K562 (cell line): ENCODE results near the gene SNW1. TPM values are rescaled to one million over a fixed set of nuclear protein-coding genes. Genes with fewer than 3 reads are reported as not detected.

Experiments used
- ARID4B ChIP-seq: sonication (generic); formaldehyde crosslinking; IDR thresholded peaks from 2 replicates; pipeline ENCODE4 v1.8.0; 2022; ENCODE audit warnings: mild to moderate bottlenecking, missing genetic modification reagents
- CBFA2T3 ChIP-seq: fragments of 450-650 bp; IDR thresholded peaks from 2 replicates; pipeline ENCODE4 v1.6.1; 2017
- ELF1 ChIP-seq: fragments of 200-800 bp; sonication (Bioruptor generic); IDR thresholded peaks from 2 replicates; pipeline ENCODE4 v1.6.1; 2016; ENCODE audit warnings: missing genetic modification characterization, missing compliant biosample characterization
- FOS ChIP-seq: IDR thresholded peaks from 3 replicates; pipeline ENCODE4 v1.6.1; 2011; ENCODE audit not compliant: insufficient read length; ENCODE audit errors: extremely low read depth
- GABPB1 ChIP-seq: sonication (generic); formaldehyde crosslinking; IDR thresholded peaks from 2 replicates; pipeline ENCODE4 v1.8.0; 2022; ENCODE audit warnings: mild to moderate bottlenecking, missing genetic modification reagents
- HMG20B ChIP-seq: fragments of 250-450 bp; sonication (Bioruptor Pico); IDR thresholded peaks from 2 replicates; pipeline ENCODE4 v1.5.0; 2021; ENCODE audit warnings: mild to moderate bottlenecking
- ILK ChIP-seq: fragments of 450-650 bp; IDR thresholded peaks from 2 replicates; pipeline ENCODE4 v1.6.1; 2016; ENCODE audit warnings: missing genetic modification characterization, low read depth, mild to moderate bottlenecking, missing compliant biosample characterization, moderate library complexity, borderline replicate concordance
- KDM4B ChIP-seq, 2 experiments: fragments of 450-650 bp in 1 of 2; sonication (generic) in 1 of 2; IDR thresholded peaks; 2 replicates each; pipeline ENCODE4 v1.6.1; 2016 to 2017; ENCODE audit warnings: borderline replicate concordance in 2 of 2, antibody characterized with exemption in 1 of 2, low read depth in 1 of 2, mild to moderate bottlenecking in 1 of 2
- POLR2G ChIP-seq: fragments of 200-400 bp; formaldehyde crosslinking; IDR thresholded peaks from 2 replicates; pipeline ENCODE4 v1.6.1; 2017; ENCODE audit warnings: low read depth, mild to moderate bottlenecking, antibody characterized with exemption, low read length, moderate library complexity
- RBFOX2 ChIP-seq: fragments of 200-400 bp; formaldehyde crosslinking; IDR thresholded peaks from 2 replicates; pipeline ENCODE4 v1.6.1; 2017; ENCODE audit warnings: low read depth, mild to moderate bottlenecking, low read length, moderate library complexity
- RBM15 ChIP-seq: fragments of 200-400 bp; formaldehyde crosslinking; IDR thresholded peaks from 2 replicates; pipeline ENCODE4 v1.6.1; 2018; ENCODE audit warnings: mild to moderate bottlenecking, low read length, moderate library complexity; ENCODE audit not compliant: insufficient read depth
- TCF7 ChIP-seq: sonication (generic); IDR thresholded peaks from 2 replicates; pipeline ENCODE4 v1.6.1; 2016; ENCODE audit warnings: antibody characterized with exemption, borderline replicate concordance
- TRIM24 ChIP-seq, 2 experiments: fragments of 450-650 bp; IDR thresholded peaks; 2 replicates each; pipeline ENCODE4 v1.6.1; 2016
- ZFX ChIP-seq: sonication (generic); formaldehyde crosslinking; IDR thresholded peaks from 2 replicates; pipeline ENCODE4 v1.8.0; 2022; ENCODE audit warnings: mild to moderate bottlenecking, missing genetic modification reagents, moderate library complexity
- ZNF134 ChIP-seq: fragments of 250-450 bp; sonication (Bioruptor Pico); conservative IDR thresholded peaks from 2 replicates; pipeline ENCODE4 v1.4.0; 2020
- ZNF263 ChIP-seq: sonication (generic); formaldehyde crosslinking; IDR thresholded peaks from 2 replicates; pipeline ENCODE4 v1.8.0; 2022; ENCODE audit warnings: mild to moderate bottlenecking, missing genetic modification reagents, borderline replicate concordance
- ZNF57 ChIP-seq: fragments of 450-650 bp; formaldehyde crosslinking; IDR thresholded peaks from 2 replicates; pipeline ENCODE4 v1.4.0; 2020; ENCODE audit warnings: mild to moderate bottlenecking, moderate library complexity
- polyA plus RNA-seq, 8 experiments: library from polyadenylated mRNA; depleted of rRNA in 4 of 8; stranded (reverse) in 5 of 8; unstranded in 3 of 8; fragments of >200 nt; fragmentation: Nextera tagmentation in 2 of 8; fragmentation: Illumina TruSeq in 1 of 8; extraction: Ambion mirVana in 2 of 8; extraction: Trizol in 1 of 8; gene quantifications; 2 replicates each; pipeline versions ENCODE4 v1.2.1 to v1.2.3, GENCODE V29; 2011 to 2014; ENCODE audit warnings: inconsistent platforms in 1 of 8, missing spikeins in 1 of 8
- total RNA-seq, 7 experiments: library from RNA; depleted of rRNA in 6 of 7; stranded (reverse); fragments of >200 nt in 6 of 7; fragmentation: Illumina TruSeq in 2 of 7; extraction: Trizol in 2 of 7; gene quantifications; 2 replicates each; pipeline versions ENCODE4 v1.2.1 to v1.2.3, GENCODE V29; 2011 to 2021; ENCODE audit warnings: low replicate concordance in 1 of 7
- TF ChIP-seq, protein P1 (sequence below), 2 experiments: fragments of 450-650 bp in 1 of 2; IDR thresholded peaks; 2 replicates each; pipeline ENCODE4 v1.6.1; 2011 to 2017; ENCODE audit warnings: low read depth in 2 of 2, antibody characterized with exemption in 1 of 2, borderline replicate concordance in 1 of 2, low read length in 1 of 2, mild to moderate bottlenecking in 1 of 2, mixed read lengths in 1 of 2; ENCODE audit not compliant: control insufficient read depth in 1 of 2
- TF ChIP-seq, protein P2 (sequence below), 2 experiments: fragments of 450-650 bp; IDR thresholded peaks; 2 replicates each; pipeline ENCODE4 v1.6.1; 2016

SNW1 gene
- total and polyA plus RNA-seq, 9 of the 15 experiments (the other 6 are each of a cell fraction or from before 2014, with no cell fraction given) = 64.4 to 143 (median 98.2) TPM

GRCh38 chr14:77707724-77708408 lies 53.1 kb downstream of the SNW1 start, which contains the start of the genes ALKBH1 and SLIRP (continued):
- TF ChIP-seq ARID4B (CRISPR knock-in tag) = 0 out of 2 replicates have a peak, but pooled peaks have one; percentile 10
- TF ChIP-seq CBFA2T3 = no peak
- peak in 1 of 2 experiments; percentile 87; a peak in 1 of 4 replicates for TF ChIP-seq KDM4B (IDR thresholded peaks at IDR 0.05; ENCODE audit: borderline replicate concordance in 2 of 2, low read depth in 1 of 2)
- TF ChIP-seq ILK (tag) = no peak
- 0 out of 4 replicates have a peak, but pooled peaks of 1 of the 2 experiments have one; percentile 15 for TF ChIP-seq TRIM24 (IDR thresholded peaks at IDR 0.05)
- TF ChIP-seq ZFX = peak; percentile 58
- TF ChIP-seq, protein P1, sequence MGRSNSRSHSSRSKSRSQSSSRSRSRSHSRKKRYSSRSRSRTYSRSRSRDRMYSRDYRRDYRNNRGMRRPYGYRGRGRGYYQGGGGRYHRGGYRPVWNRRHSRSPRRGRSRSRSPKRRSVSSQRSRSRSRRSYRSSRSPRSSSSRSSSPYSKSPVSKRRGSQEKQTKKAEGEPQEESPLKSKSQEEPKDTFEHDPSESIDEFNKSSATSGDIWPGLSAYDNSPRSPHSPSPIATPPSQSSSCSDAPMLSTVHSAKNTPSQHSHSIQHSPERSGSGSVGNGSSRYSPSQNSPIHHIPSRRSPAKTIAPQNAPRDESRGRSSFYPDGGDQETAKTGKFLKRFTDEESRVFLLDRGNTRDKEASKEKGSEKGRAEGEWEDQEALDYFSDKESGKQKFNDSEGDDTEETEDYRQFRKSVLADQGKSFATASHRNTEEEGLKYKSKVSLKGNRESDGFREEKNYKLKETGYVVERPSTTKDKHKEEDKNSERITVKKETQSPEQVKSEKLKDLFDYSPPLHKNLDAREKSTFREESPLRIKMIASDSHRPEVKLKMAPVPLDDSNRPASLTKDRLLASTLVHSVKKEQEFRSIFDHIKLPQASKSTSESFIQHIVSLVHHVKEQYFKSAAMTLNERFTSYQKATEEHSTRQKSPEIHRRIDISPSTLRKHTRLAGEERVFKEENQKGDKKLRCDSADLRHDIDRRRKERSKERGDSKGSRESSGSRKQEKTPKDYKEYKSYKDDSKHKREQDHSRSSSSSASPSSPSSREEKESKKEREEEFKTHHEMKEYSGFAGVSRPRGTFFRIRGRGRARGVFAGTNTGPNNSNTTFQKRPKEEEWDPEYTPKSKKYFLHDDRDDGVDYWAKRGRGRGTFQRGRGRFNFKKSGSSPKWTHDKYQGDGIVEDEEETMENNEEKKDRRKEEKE (IDR thresholded peaks at IDR 0.05; ENCODE audit: borderline replicate concordance in 1 of 2, control insufficient read depth in 1 of 2, low read depth in 2 of 2, low read length in 1 of 2) = no peak
- TF ChIP-seq FOS = no peak
- TF ChIP-seq ZNF263 (CRISPR knock-in tag) = no peak
- TF ChIP-seq ZNF134 (CRISPR knock-in tag) = no peak
- peak; percentile 95 for TF ChIP-seq GABPB1 (CRISPR knock-in tag)
- TF ChIP-seq ZNF57 (CRISPR knock-in tag) = no peak
- peak; percentile 95 for TF ChIP-seq RBFOX2
- peak; percentile 79 for TF ChIP-seq ELF1 (tag)
- TF ChIP-seq, protein P2, sequence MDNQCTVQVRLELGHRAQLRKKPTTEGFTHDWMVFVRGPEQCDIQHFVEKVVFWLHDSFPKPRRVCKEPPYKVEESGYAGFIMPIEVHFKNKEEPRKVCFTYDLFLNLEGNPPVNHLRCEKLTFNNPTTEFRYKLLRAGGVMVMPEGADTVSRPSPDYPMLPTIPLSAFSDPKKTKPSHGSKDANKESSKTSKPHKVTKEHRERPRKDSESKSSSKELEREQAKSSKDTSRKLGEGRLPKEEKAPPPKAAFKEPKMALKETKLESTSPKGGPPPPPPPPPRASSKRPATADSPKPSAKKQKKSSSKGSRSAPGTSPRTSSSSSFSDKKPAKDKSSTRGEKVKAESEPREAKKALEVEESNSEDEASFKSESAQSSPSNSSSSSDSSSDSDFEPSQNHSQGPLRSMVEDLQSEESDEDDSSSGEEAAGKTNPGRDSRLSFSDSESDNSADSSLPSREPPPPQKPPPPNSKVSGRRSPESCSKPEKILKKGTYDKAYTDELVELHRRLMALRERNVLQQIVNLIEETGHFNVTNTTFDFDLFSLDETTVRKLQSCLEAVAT (IDR thresholded peaks at IDR 0.05) = no peak; a peak in 1 of 4 replicates
- no peak for TF ChIP-seq TCF7
- no peak for TF ChIP-seq HMG20B (CRISPR knock-in tag)
- TF ChIP-seq POLR2G = peak; percentile 95
- no peak for TF ChIP-seq RBM15
